ENCODE measurements around the gene EIF4EBP2.

Gene EIF4EBP2

GRCh38 chr10:70378122-70378521 lies 25.8 kb upstream of the EIF4EBP2 start:
- peak; percentile 94 for DNase-seq (ENCODE audit: low read depth)

DNA sequence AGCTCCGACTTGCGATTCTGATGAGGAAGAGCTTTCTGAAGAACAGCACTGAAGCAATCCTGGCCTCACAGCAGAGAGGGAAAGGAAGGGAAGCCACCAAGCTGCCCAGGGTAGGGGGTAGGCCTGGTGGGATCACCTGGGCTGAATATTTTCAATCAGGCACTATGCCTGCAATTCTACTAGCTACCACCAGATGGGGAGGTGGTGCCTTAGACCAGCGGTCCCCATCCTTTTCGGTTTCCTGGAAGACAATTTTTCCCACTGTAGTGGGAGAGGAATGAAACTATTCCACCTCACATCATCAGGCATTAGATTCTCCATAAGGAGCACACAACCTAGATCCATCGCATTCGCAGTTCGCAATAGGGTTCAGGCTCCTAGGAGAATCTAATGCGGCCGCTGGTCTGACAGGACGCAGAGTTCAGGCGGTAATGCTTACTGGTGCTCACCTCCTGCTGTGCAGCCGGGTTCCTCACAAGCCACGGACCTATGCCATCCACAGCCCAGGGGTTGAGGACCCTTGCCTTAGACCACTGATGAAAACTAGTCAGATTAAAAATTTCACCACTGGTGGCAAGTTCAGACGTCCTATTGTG lies 24.3 kb upstream of the EIF4EBP2 start:
- no peak for DNase-seq (ENCODE audit: low read depth)

- DNase-seq (ENCODE audit: low read depth): no peak
Measured at GRCh38 chr10:70380350-70381135, 23.4 kb upstream of the EIF4EBP2 start.

- peak; percentile 44 for DNase-seq (ENCODE audit: low read depth)
Measured at GRCh38 chr10:70381471-70382421, 22.2 kb upstream of the EIF4EBP2 start.

DNA sequence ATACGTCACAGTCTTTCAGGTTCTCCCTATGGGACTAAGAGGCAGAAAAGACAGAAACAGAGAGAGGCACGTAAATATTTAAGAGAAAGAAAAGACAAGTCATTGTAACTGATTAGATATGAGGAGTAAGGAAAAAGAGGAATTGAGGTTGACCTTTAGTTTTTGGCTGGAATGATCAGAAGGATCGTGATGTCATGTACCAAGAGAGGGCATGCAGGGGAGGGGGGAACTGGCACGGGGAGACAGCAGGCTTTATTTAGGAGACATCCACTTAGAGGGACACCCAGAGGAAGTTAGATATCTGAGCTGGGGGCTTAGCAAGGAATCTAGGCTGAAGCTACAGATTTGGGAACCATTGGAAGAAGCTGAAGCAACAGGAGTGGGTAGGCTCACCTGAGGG lies 12.3 kb upstream of the EIF4EBP2 start:
- DNase-seq (ENCODE audit: low read depth): no peak

GRCh38 chr10:70396140-70396539 lies 7.8 kb upstream of the EIF4EBP2 start:
- no peak for DNase-seq (ENCODE audit: low read depth)

GRCh38 chr10:70399177-70399576 lies 4.8 kb upstream of the EIF4EBP2 start:
- no peak for DNase-seq (ENCODE audit: low read depth)

DNA sequence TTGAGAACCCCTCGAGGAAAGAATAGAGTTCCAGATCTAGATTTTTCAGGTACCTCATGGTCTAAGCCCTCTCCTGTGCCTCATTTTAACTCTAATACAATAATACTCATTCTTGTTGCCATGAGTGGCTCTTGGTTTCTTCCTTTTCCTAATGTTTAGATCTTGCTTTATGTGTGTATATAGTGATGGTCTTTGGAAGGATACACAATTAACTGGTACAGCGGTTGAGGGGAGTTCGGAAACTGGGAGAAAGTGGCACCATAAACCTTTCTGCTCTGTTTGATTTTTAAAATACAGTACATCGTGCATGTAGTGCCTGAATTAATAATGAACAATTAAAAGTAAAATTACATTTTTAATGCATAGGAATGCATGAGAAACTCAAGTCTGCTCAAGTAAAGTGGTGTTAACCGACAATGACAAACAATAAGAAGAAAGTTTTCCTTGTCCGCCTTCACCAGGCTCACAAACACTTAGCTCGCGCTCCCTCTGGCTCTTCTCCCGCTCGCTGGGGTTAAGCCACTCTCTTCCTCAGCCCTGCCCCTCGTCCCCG lies 386 bp upstream of the EIF4EBP2 start:
- no peak for DNase-seq (ENCODE audit: low read depth)

GRCh38 chr10:70404787-70405036 lies 767 bp downstream of the EIF4EBP2 start:
- DNase-seq (ENCODE audit: low read depth): peak; percentile 62

DNA sequence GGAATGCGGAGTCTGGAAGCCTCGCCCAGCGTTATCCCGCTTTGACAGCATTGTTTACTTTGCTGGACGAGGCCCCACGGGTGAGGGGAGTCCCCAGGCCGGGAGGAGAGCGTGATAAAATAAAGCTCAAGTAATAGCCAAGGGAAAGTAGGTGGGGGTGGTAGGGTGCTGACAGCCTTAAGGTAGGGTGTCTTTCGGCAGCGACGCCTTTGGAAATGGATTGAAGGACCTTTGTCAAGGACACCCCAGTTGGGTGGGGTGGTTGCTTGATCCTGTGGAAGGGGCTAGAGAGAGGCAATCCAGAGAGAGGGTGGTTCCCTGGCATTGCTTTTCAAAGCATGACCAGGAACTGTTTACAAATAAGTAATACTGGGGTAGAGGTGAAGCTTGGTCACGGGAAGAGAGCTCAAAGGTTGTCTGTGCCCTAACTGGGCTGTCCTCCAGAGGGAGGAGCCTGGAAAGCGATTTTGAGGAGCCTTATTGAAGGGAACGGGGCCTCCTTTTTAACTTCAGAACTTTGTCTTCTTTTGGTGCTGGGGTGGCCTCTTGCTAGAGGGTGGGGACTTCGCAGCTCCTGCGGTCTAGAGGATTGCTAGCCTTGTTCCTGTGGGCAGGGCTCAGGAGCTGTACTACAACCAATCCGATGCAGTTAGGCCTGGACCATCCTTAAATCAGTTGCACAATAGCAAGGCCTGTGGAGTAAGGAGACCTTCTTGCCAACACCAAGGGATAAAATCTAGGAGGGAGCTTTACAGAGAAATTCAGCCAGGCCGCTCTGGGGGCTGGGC lies 1.3 kb downstream of the EIF4EBP2 start:
- DNase-seq (ENCODE audit: low read depth): peak; percentile 97

GRCh38 chr10:70409772-70410171 lies 5.8 kb downstream of the EIF4EBP2 start:
- no peak for DNase-seq (ENCODE audit: low read depth)

DNA sequence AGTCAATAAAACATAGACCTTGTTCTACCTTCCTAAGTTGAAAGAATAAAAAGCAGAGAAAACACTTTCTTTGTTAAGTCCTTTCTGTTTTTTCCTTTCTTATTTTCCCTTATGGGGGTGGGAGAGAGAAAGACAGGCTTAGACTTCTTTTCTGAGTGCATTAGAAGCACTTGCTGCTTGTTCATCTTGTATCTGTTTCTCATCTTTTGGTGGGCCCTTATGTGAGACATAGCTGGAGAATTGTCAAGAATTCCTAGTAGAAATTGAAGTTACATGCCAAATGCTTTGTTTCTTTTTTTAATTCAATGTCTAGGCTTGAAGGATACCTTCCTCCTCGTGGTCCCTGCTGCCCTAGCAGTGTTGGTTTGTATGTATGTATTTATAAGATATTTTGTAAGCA lies 6.7 kb downstream of the EIF4EBP2 start:
- peak; percentile 23 for DNase-seq (ENCODE audit: low read depth)

- no peak for DNase-seq (ENCODE audit: low read depth)
Measured at GRCh38 chr10:70412356-70412755, 8.4 kb downstream of the EIF4EBP2 start.

- no peak for DNase-seq (ENCODE audit: low read depth)
Measured at GRCh38 chr10:70417568-70417967, 13.6 kb downstream of the EIF4EBP2 start.

DNA sequence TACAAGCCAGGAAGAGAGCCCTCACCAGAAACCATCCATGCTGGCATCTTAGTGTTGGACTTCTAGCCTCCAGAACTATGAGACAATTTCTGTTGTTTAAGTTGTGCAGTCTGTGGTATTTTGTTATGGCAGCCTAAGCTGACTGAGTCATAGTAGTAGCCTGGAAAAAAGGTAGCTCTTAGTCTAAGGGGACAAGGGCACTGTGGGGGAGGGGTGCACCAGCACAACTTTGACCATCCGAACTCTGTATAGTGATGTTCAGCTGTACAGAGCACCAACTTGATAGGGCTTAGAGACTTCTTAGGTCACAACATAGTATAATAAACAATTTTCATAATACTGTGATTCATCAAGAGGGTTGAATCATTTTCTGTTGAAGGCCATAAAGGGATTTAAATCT lies 14.3 kb downstream of the EIF4EBP2 start:
- DNase-seq (ENCODE audit: low read depth): peak; percentile 63

DNA sequence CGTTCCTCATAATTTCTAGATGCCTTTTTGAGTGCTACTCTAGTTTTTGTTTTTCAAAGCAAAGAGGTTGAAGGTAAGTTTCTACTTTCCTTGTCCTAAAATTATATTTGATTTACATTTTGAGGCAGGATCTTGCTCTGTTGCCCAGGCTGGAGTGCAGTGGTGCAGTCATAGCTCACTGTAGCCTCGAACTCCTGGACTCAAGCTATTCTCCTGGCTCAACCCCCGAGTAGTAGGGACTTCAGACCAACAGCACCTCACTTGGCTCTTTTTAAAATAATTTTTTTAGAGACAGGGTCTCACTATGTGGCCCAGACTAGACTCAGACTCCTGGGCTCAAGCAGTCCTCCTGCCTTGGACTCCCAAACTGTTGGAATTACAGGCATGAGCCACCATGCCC lies 14.8 kb downstream of the EIF4EBP2 start:
- DNase-seq (ENCODE audit: low read depth): no peak

DNA sequence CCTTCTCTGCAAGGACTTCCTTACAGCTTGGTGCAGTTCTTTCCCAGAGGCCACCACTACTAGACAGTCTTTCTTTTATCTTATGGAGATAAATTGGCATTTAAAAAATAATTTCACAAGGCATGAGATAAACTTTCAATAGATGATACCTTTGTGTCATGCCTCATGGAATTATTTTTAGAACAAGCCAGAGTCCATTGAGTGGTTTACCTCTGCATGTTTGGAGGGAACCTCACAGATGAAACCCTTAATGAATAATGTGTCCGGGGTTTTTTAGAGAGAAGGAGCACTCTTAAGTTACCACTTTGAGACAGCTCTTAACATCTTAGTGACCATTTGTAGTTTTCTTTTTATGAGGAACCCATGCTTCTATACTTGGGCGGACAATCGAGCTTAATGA lies 20.4 kb downstream of the EIF4EBP2 start:
- no peak for DNase-seq (ENCODE audit: low read depth)

DNA sequence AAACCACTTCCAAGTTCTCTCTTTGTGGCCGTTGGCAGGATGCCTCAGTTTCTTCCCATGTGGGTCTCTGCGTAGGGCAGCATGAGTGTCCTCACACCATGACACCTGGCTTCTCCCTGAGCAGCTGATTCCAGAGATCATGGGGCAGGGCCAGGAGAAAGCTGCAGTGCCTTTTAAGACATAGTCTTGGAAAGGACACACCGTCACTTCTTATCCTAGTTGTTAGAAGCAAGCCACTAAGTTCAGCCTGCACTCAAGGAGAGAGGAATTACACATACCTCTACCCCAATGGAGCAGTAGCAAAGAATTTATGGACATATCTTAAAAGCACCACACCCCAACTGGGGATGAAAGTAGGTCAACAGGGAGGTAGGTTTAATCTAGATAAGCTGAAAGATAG lies 21.2 kb downstream of the EIF4EBP2 start:
- no peak for DNase-seq (ENCODE audit: low read depth)

GRCh38 chr10:70426823-70427222 lies 22.9 kb downstream of the EIF4EBP2 start:
- DNase-seq (ENCODE audit: low read depth): no peak

- DNase-seq (ENCODE audit: low read depth): no peak
Measured at GRCh38 chr10:70430493-70431445, 26.8 kb downstream of the EIF4EBP2 start.

GRCh38 chr10:70432101-70432500 lies 28.2 kb downstream of the EIF4EBP2 start:
- no peak for DNase-seq (ENCODE audit: low read depth)

Data from EH (cell line).